Activated CD8-positive, alpha-beta memory T cell treated with anti-CD3 and anti-CD28 coated beads for 48 hours (primary cell): ENCODE data around the gene MYO3B.

Experiments
- DNase-seq, 3 experiments: peaks; one replicate each; pipeline ENCODE4 v3.0.0-alpha.2; 2020; ENCODE audit warnings: low read depth in 2 of 3, low spot score in 2 of 3

Gene MYO3B

GRCh38 chr2:170229125-170229524 lies 51.2 kb downstream of the MYO3B start:
- no peak for DNase-seq

- DNase-seq: no peak
Measured at GRCh38 chr2:170229744-170230143, 51.8 kb downstream of the MYO3B start.

DNA sequence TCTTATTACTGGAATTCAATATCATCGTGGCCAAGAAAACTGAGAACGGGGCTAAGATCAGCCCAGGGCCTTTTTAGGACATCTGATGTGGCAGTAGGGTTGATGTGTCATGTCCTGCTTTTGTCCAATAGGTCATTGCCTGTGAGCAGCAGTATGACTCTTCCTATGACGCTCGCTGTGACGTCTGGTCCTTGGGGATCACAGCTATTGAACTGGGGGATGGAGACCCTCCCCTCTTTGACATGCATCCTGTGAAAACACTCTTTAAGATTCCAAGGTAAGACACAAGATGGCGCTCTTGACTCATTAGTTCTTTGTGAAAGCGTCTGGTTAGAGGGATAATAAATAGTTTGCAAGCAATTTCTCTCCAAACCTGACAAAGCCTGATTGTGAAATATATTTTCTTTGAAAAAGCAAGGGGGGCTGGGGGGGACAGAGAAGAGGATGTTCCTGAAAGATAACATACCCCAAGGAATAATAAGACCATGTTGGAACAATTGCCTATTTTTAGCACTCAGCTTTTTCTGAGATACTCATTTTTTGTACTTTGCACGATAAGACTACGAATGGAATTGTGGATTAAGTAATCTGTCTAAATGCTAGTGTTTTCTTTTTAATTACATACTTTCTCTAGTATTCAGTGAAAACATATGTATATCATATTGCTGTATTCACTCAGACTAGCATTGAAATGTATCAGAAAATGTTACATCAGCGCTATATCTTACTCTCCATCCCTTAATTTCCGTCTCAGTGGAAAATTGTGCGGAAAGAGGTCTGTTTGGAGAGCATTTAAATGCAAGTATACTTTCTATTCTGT lies 58.1 kb downstream of the MYO3B start:
- no peak for DNase-seq

DNA sequence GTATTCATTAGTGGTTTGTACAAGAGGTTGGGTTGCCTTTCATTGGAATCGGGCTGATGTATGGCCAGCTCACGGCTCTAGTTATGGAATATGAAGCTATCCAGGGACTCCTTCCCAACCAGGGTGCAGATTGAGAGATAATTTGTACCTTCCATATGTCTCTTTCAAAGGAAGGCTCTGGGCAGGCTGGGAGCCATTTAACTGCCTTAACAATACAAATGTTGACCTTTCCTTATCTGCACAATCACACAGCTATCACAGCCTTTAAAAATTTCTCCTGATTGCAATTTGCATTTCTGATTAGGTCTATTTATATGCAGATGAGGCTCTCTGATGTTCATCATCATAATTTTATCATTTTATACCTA lies 58.7 kb downstream of the MYO3B start:
- DNase-seq: no peak

DNA sequence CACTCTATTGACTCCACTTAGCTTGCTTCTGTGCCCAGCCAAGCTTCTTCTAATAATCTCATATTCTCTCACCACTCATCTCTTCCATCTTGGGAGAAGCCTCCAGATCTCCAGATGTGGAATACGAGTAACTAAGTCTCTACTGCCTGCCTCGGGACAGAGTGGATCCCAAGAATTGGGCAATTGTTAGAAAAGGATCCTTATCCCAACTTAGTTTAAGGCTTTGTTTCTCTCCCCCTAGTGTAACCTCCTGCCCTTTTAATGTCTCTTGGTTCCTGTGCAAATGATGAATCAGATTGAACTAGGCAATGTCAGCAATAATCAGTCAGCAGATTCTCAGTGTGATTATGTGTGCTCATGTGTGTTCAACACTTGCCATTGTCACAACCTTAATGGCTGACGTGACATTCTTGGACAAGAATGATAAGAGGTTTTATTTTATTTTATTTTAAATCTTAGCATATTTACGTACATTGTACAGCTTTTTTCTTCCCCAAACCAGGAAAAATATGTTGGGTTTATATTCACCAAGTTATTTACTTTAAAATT lies 59.7 kb downstream of the MYO3B start:
- no peak for DNase-seq

GRCh38 chr2:170238776-170239175 lies 60.8 kb downstream of the MYO3B start:
- no peak for DNase-seq

- no peak for DNase-seq
Measured at GRCh38 chr2:170240629-170241028, 62.7 kb downstream of the MYO3B start.

DNA sequence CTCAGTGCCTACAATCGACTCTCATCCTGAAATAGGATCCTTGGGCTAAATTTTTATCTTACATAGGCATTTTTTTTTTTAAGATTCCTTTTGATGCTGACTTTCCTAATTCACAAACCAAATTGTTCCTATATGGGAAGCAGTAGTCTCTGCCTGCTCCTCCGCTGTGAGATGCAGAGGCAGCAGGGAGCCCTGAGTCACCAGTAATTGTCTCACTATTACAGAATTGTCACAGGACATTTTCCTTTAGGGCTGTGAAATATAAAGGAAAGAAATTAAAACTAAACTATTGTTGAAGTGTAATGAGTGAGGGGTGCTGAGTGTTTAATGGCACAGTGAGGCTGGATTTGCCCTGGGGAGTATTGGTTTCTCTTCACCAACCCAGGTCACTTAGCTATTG lies 63.8 kb downstream of the MYO3B start:
- no peak for DNase-seq

DNA sequence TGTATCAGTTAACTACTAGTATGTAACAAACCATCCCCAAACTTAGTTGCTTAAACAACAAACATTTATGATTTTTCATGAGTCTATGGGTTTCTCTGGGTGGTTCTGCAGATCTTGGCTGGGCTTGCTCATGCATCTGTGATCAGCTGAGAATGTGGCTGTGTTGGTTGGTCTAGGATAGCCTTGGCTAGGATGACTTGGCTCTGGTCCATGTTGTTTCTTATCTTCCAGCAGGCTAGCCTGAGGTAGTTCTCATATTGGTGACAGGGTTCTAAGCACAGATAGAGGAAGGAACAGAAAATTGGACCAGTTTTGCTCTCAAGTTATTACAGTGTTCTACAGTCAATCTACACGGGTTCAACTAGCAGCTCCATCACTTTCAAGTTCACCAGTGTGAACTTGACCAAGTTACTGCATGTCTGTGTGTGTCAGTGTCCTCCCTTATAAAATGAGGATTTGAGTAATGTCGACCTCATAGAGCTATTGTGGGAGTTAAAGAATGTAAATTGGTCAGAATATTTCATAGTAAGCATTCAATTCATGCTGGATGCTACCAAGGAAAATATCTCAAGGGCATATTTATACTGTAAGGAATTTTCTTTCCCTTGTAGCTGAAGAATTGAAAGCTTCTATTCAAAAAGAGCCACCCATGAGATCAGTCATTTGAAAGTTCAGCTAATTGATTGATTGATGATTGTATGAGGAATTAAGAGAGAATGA lies 65.3 kb downstream of the MYO3B start:
- DNase-seq: no peak

DNA sequence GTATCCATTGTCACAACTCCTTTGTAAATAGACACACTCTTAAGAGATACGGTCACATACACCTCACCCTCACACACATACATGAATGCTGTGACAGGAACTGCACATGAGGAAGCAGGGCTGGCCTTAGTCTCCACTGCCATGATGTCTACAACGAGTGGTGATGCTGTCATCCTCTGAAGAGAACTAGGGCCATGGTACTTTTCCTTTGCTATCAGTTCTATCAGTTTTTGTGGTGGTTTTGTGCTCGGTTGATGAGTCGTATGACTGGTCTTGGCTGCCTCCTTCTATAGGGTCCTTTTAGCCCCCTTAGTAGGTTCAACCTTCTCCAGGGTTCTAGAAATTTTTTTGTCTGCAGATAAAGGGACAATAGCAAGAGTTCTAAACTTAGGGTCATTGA lies 66.0 kb downstream of the MYO3B start:
- no peak for DNase-seq

GRCh38 chr2:170244555-170244954 lies 66.6 kb downstream of the MYO3B start:
- DNase-seq: no peak

GRCh38 chr2:170245312-170245711 lies 67.4 kb downstream of the MYO3B start:
- no peak for DNase-seq

DNA sequence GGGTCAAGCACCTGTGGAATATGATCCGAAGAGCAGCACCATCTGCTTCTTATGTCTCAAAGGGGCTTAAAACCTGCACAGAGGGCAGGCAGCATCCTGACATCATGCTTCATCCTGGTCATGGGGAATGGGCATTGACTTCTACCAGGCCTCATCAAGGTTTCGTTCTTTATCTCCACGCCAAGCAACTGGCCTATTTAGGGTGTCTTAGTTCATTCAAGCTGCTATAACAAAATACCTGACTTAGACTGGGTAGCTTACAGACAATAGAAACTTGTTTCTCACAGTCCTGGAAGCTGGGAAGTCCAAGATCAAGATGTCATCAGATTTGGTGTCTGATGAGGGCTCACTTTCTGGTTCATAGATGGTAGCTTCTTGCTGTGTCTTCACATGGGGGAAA lies 69.4 kb downstream of the MYO3B start:
- no peak for DNase-seq

- DNase-seq: no peak
Measured at GRCh38 chr2:170247882-170248393, 70.0 kb downstream of the MYO3B start.

DNA sequence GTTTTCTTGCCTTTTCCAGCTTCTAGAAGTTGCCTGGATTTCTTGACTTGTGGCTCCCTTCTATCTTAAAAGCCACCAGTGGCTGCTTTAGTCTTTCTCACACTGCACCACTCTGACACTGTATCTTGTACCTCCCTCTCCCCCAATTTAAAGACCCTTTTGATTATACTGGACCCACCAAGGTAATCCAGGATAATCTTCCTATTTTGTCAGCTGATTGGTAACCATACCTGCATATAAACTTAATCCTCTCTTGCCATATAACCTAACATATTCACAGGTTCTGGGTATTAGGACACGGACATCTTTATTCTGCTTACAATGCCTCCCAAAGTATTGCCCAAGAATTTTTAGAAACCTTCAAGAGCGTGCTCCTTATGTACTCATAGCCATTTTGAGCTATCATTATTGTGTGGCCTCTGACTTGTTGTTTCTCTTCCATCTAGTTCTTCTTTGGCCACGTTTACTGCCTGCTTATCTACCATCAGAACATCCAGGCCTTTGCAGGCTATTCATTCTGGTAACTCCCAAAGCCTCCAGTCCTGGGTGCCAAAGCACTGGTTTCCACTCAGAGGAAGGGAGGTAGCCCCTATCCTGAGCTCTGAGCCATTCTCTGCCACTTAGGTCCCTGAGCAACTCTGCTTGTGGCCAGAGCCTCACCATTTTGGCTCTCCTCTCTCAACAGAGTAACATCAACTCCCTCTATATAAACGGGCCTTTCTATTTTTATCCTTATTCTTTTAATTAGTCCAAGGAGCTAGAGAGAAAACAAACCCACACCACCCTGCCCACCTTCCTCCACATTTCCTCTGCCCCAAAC lies 70.8 kb downstream of the MYO3B start:
- DNase-seq: no peak

GRCh38 chr2:170249761-170250160 lies 71.8 kb downstream of the MYO3B start:
- no peak for DNase-seq

DNA sequence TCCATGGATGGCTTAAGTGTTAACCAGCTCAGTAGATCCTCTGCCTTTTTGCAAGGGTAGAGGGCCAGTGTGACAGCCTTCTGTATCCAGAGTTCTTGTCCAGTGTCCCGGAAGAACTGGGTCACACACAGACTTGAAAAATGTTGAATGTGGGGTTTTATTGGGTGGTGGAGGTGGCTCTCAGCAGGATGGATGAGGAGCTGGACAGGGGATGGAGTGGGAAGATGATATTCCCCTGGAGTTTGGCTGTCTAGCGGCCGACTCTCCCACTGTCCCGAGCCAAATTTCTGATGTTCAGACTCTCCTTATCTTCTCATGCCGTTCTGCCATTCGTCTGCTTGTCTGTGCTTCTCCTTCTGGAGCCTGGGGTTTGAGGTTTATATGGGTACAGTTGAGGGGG lies 72.6 kb downstream of the MYO3B start:
- no peak for DNase-seq

DNA sequence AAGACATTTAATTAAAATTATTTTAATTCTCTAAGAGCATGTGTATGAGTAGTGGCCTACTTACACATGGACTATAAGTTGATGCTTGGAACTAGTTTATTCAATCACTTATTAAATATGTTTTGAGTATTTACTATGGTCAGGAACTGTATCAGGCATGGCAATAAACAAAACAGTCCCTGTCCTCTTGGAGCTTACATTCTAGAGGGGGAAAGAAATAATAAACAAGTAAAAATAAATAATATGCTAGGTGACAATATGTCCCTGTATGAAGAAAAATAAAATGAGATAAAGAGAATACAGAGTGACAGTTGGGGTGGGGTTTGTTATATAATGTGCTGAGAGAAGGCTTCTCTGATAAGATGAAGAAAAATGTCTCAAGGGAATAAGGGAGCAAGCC lies 74.5 kb downstream of the MYO3B start:
- no peak for DNase-seq

DNA sequence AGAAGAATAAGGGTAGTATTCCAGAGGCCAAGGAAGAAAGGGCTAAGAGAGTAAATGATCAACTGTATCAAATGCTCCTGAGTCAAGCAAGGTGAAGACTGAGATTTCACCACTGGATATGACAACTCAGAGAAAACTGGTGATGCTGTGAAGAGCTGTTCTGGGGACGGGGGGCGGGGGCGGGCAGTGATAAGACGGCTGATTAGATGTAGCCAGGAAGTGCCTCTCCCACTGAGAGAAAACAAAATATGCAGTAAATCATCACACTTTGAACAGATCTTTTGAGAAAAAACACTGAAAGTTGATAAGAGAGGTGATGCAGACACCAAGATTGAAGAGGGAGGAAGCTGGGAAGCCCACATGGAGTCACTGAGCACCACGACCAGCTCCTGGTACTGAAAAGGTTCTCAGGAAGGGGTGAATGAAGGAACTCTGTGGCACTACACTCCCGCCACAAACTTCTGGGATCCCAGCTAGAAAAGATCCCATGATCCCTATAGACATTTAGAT lies 75.8 kb downstream of the MYO3B start:
- no peak for DNase-seq

DNA sequence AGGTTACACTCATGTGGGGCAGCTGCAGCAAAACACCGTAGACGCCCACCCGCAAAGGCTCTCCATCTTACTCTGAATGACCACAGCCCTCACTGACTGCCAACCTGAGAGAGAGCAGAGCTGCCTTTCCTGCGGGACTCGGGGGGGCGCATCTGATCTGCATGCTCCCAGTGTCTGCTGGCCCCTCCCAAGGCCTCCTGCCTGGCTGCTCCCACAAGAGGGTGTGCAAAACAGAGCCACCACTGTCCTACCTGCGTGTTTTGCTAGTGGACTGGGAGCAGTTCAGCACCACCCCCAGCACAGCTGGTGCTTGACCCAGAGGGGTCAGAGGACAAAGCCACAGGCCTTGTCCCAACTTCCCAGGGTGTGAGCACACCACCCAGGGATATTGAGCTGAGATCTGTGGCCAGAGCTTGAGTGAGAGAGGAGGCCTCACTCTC lies 76.4 kb downstream of the MYO3B start:
- no peak for DNase-seq

GRCh38 chr2:170255137-170255536 lies 77.2 kb downstream of the MYO3B start:
- DNase-seq: no peak
